ENCODE measurements around the gene ST3GAL4. TPM values are rescaled to one million over a fixed set of nuclear protein-coding genes. Genes with fewer than 3 reads are reported as not detected.
A peak's percentile ranks its signal among the peaks of the same experiment; 100 is the strongest.

Gene ST3GAL4
- total and polyA plus RNA-seq, 4 donors, result 20.7 to 48.2 (median 27.8) TPM

- DNase-seq (ENCODE audit: low read depth in 4 of 6, low spot score in 6 of 6), result no peak
- Histone ChIP-seq H3K9me3 (ENCODE audit: control insufficient read depth, insufficient read depth, low read length) (no peaks in the 10 kb centered on the region), H3K4me1 (ENCODE audit: control insufficient read depth, insufficient read depth, low read length) (peaks cover 13% of the 10 kb centered on the region), H3K27ac (ENCODE audit: low read depth, low read length) (peak overlapping the region; percentile 53), H3K27me3 (ENCODE audit: control insufficient read depth, insufficient read depth, low read length) (no peaks in the 10 kb centered on the region), H3K36me3 (ENCODE audit: control insufficient read depth, insufficient read depth, low read length) (peaks cover 31% of the 10 kb centered on the region), H3K4me3 (ENCODE audit: low read depth, low read length) (no peak overlapping the region)
- WGBS (ENCODE audit: insufficient coverage), result 74% methylated on average over 9 of the region's 9 CpGs
Measured at GRCh38 chr11:126328938-126329643, 26.4 kb upstream of the ST3GAL4 start.

DNA sequence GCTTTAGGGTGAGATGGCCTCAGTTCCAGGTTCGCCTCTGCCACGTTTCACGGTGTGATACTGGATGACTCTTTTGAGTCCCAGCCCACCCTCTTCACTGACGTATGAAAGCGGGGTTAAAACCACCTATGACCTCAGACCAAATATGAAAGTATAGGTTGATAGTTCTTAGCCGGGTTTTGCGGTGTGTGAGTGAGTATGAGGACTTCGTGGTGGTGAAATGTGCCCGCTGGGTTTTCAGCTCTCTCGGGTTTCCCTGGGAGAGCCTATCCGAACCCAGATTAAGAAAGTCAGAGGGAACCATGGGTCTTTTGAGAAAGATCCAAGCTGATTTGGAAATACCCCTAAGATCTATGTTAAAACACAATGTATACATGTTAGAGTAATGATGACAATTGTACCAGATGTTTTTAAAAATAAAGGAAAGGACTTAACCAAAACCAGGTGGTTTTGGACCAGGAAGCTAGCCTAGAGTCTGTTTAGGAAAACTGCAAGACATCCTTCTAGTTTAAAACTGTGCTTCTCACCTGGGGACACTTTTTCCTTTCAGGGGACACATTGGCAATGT lies 25.8 kb upstream of the ST3GAL4 start:
- no peaks in the 10 kb centered on the region for H3K9me3 ChIP-seq (ENCODE audit: control insufficient read depth, insufficient read depth, low read length)
- H3K27me3 ChIP-seq (ENCODE audit: control insufficient read depth, insufficient read depth, low read length), result no peaks in the 10 kb centered on the region
- H3K4me1 ChIP-seq (ENCODE audit: control insufficient read depth, insufficient read depth, low read length), result peaks cover 13% of the 10 kb centered on the region
- peaks cover 31% of the 10 kb centered on the region for H3K36me3 ChIP-seq (ENCODE audit: control insufficient read depth, insufficient read depth, low read length)
- H3K27ac ChIP-seq (ENCODE audit: low read depth, low read length), result no peak overlapping the region
- WGBS (ENCODE audit: insufficient coverage), result 97% methylated on average over 6 of the region's 11 CpGs
- no peak for DNase-seq (ENCODE audit: low read depth in 4 of 6, low spot score in 6 of 6)
- no peak overlapping the region for H3K4me3 ChIP-seq (ENCODE audit: low read depth, low read length)

DNA sequence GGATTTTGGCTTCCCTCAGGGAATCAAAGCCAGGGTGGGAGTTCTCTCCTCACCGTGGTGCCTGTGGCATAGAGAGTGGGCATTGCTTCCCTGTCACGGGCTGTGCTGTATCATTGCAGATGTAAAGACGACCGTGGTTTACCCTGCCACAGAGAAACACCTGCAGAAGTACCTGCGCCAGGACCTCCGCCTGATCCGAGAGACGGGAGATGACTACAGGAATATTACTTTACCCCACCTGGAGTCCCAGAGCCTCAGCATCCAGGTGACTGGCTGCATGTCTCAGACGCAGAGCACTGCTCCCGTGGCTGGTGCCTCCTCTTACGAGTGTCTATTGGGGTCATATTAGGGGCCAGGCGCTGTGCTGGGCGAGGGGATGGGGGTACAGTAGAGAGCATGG lies 24.2 kb upstream of the ST3GAL4 start:
- no peaks in the 10 kb centered on the region for H3K9me3 ChIP-seq (ENCODE audit: control insufficient read depth, insufficient read depth, low read length)
- 95% methylated on average over 12 of the region's 13 CpGs for WGBS (ENCODE audit: insufficient coverage)
- H3K4me1 ChIP-seq (ENCODE audit: control insufficient read depth, insufficient read depth, low read length), result peaks cover 13% of the 10 kb centered on the region
- H3K4me3 ChIP-seq (ENCODE audit: low read depth, low read length), result no peak overlapping the region
- no peaks in the 10 kb centered on the region for H3K27me3 ChIP-seq (ENCODE audit: control insufficient read depth, insufficient read depth, low read length)
- H3K36me3 ChIP-seq (ENCODE audit: control insufficient read depth, insufficient read depth, low read length), result peaks cover 35% of the 10 kb centered on the region
- no peak overlapping the region for H3K27ac ChIP-seq (ENCODE audit: low read depth, low read length)
- DNase-seq (ENCODE audit: low read depth in 4 of 6, low spot score in 6 of 6), result no peak

DNA sequence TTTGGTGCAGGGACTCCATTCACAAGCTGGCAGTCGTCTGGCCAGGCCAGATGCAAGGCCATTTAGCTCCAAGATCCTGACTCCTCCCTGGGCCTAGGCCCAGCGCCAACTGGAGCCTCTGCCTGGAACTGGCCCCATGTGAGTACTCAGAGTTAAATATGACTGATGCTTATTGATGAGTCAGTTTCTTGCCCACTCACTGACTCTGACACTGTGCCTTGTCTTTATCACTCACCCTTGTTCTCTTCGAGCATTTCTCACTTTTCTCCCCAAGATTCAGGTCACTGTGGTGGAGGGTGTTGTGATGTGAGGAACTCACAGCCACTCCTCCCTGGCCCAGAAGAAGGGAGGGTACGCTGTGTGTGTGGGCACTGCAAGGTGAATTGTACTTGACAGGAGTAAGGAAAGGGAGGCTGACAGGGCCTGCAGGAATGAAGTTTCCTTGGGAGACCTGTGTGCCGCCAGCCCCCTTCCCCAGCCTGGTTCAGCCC lies 23.2 kb upstream of the ST3GAL4 start:
- H3K4me1 ChIP-seq (ENCODE audit: control insufficient read depth, insufficient read depth, low read length), result peaks cover 20% of the 10 kb centered on the region
- no peaks in the 10 kb centered on the region for H3K9me3 ChIP-seq (ENCODE audit: control insufficient read depth, insufficient read depth, low read length)
- H3K4me3 ChIP-seq (ENCODE audit: low read depth, low read length), result no peak overlapping the region
- DNase-seq (ENCODE audit: low read depth in 4 of 6, low spot score in 6 of 6), result no peak
- 70% methylated on average over 3 of the region's 5 CpGs for WGBS (ENCODE audit: insufficient coverage)
- H3K27ac ChIP-seq (ENCODE audit: low read depth, low read length), result no peak overlapping the region
- H3K27me3 ChIP-seq (ENCODE audit: control insufficient read depth, insufficient read depth, low read length), result no peaks in the 10 kb centered on the region
- H3K36me3 ChIP-seq (ENCODE audit: control insufficient read depth, insufficient read depth, low read length), result peaks cover 42% of the 10 kb centered on the region

DNA sequence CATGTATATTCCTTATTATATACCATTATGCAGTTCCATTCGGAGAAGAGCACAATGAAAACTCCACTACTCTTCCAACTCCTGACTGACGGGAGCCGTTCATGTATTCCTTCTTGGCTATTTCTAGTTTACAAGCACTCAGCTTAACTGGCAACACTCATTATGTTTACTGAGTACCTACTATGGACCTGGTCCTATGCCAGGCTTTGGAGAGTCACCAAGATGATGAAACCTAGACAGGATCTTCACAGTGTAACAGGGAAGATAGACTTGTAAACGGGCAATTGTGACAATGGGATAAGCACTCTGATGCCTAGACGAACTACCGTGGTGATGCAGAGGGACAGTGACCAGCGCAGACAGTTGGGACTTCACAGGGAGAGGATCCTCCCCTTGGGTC lies 22.3 kb upstream of the ST3GAL4 start:
- Histone ChIP-seq H3K27ac (ENCODE audit: low read depth, low read length) (no peak overlapping the region), H3K27me3 (ENCODE audit: control insufficient read depth, insufficient read depth, low read length) (no peaks in the 10 kb centered on the region), H3K9me3 (ENCODE audit: control insufficient read depth, insufficient read depth, low read length) (no peaks in the 10 kb centered on the region), H3K4me3 (ENCODE audit: low read depth, low read length) (no peak overlapping the region), H3K4me1 (ENCODE audit: control insufficient read depth, insufficient read depth, low read length) (peaks cover 21% of the 10 kb centered on the region), H3K36me3 (ENCODE audit: control insufficient read depth, insufficient read depth, low read length) (peaks cover 44% of the 10 kb centered on the region)
- WGBS (ENCODE audit: insufficient coverage), result 85% methylated on average over 5 of the region's 7 CpGs
- DNase-seq (ENCODE audit: low read depth in 4 of 6, low spot score in 6 of 6), result no peak

- Histone ChIP-seq H3K4me1 (ENCODE audit: control insufficient read depth, insufficient read depth, low read length) (peaks cover 19% of the 10 kb centered on the region), H3K27me3 (ENCODE audit: control insufficient read depth, insufficient read depth, low read length) (no peaks in the 10 kb centered on the region), H3K27ac (ENCODE audit: low read depth, low read length) (no peak overlapping the region), H3K36me3 (ENCODE audit: control insufficient read depth, insufficient read depth, low read length) (peaks cover 49% of the 10 kb centered on the region), H3K9me3 (ENCODE audit: control insufficient read depth, insufficient read depth, low read length) (no peaks in the 10 kb centered on the region), H3K4me3 (ENCODE audit: low read depth, low read length) (no peak overlapping the region)
- DNase-seq (ENCODE audit: low read depth in 4 of 6, low spot score in 6 of 6), result no peak
- WGBS (ENCODE audit: insufficient coverage), result 97% methylated on average over 6 of the region's 6 CpGs
Measured at GRCh38 chr11:126334659-126335462, 20.6 kb upstream of the ST3GAL4 start.

DNA sequence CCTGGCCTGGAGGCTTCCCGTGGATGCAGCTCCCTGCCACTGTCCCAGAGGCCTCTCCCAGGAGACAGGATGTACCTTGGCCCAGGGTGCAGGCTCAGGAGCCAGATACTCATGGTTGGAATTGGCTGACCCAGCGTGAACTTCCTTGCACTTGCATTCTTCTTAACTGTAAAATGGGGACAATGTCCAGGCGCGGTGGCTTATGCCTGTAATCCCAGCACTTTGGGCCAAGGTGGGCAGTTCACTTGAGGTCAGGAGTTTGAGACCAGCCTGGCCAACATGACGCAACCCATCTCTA lies 20.1 kb upstream of the ST3GAL4 start:
- no peak overlapping the region for H3K27ac ChIP-seq (ENCODE audit: low read depth, low read length)
- H3K27me3 ChIP-seq (ENCODE audit: control insufficient read depth, insufficient read depth, low read length), result no peaks in the 10 kb centered on the region
- no peak overlapping the region for H3K4me3 ChIP-seq (ENCODE audit: low read depth, low read length)
- H3K4me1 ChIP-seq (ENCODE audit: control insufficient read depth, insufficient read depth, low read length), result peaks cover 19% of the 10 kb centered on the region
- H3K9me3 ChIP-seq (ENCODE audit: control insufficient read depth, insufficient read depth, low read length), result no peaks in the 10 kb centered on the region
- H3K36me3 ChIP-seq (ENCODE audit: control insufficient read depth, insufficient read depth, low read length), result peaks cover 49% of the 10 kb centered on the region
- DNase-seq (ENCODE audit: low read depth in 4 of 6, low spot score in 6 of 6), result no peak
- WGBS (ENCODE audit: insufficient coverage), result 100% methylated on average over 4 of the region's 5 CpGs

- Histone ChIP-seq H3K9me3 (ENCODE audit: control insufficient read depth, insufficient read depth, low read length) (no peaks in the 10 kb centered on the region), H3K36me3 (ENCODE audit: control insufficient read depth, insufficient read depth, low read length) (peaks cover 49% of the 10 kb centered on the region), H3K27ac (ENCODE audit: low read depth, low read length) (no peak overlapping the region), H3K4me3 (ENCODE audit: low read depth, low read length) (no peak overlapping the region), H3K27me3 (ENCODE audit: control insufficient read depth, insufficient read depth, low read length) (no peaks in the 10 kb centered on the region), H3K4me1 (ENCODE audit: control insufficient read depth, insufficient read depth, low read length) (peaks cover 19% of the 10 kb centered on the region)
- no peak for DNase-seq (ENCODE audit: low read depth in 4 of 6, low spot score in 6 of 6)
- WGBS (ENCODE audit: insufficient coverage), result 81% methylated on average over 7 of the region's 8 CpGs
Measured at GRCh38 chr11:126336138-126336541, 19.3 kb upstream of the ST3GAL4 start.

- Histone ChIP-seq H3K27me3 (ENCODE audit: control insufficient read depth, insufficient read depth, low read length) (no peaks in the 10 kb centered on the region), H3K4me3 (ENCODE audit: low read depth, low read length) (no peak overlapping the region), H3K4me1 (ENCODE audit: control insufficient read depth, insufficient read depth, low read length) (peaks cover 19% of the 10 kb centered on the region), H3K36me3 (ENCODE audit: control insufficient read depth, insufficient read depth, low read length) (peaks cover 45% of the 10 kb centered on the region), H3K9me3 (ENCODE audit: control insufficient read depth, insufficient read depth, low read length) (no peaks in the 10 kb centered on the region), H3K27ac (ENCODE audit: low read depth, low read length) (no peak overlapping the region)
- WGBS (ENCODE audit: insufficient coverage), result 73% methylated on average over 8 of the region's 9 CpGs
- no peak for DNase-seq (ENCODE audit: low read depth in 4 of 6, low spot score in 6 of 6)
Measured at GRCh38 chr11:126336671-126337101, 18.8 kb upstream of the ST3GAL4 start.
